SK-N-SH (cell line): ENCODE results near the gene ZFHX3.

ENCODE experiments used
- CHD2 ChIP-seq: fragments of 150-350 bp; IDR thresholded peaks from 2 replicates; pipeline ENCODE4 v1.6.1; 2018; ENCODE audit warnings: low read length; ENCODE audit not compliant: partially characterized antibody
- EP300 ChIP-seq, 2 experiments: IDR thresholded peaks; 2 replicates each; pipeline versions ENCODE4 v1.4.0 to v1.6.1; 2012; ENCODE audit warnings: borderline replicate concordance in 1 of 2, low read depth in 1 of 2, low read length in 1 of 2
- EZH2phosphoT487 ChIP-seq: fragments of 200-600 bp; sonication (generic); IDR thresholded peaks from 2 replicates; pipeline ENCODE4 v1.6.1; 2017; ENCODE audit warnings: low read depth, mixed run types, mild to moderate bottlenecking, antibody characterized with exemption, moderate library complexity, borderline replicate concordance
- GABPA ChIP-seq: IDR thresholded peaks from 2 replicates; pipeline ENCODE4 v1.4.0; 2012; ENCODE audit warnings: low read depth, mild to moderate bottlenecking
- JUND ChIP-seq: IDR thresholded peaks from 2 replicates; pipeline ENCODE4 v1.4.0; 2012
- RFX5 ChIP-seq: IDR thresholded peaks from 2 replicates; pipeline ENCODE4 v1.6.1; 2012; ENCODE audit warnings: mild to moderate bottlenecking, improper control_type of control experiment, low read length
- SIN3A ChIP-seq: IDR thresholded peaks from 2 replicates; pipeline ENCODE4 v1.6.1; 2012; ENCODE audit warnings: low read depth, mild to moderate bottlenecking, low read length, moderate library complexity, borderline replicate concordance
- TAF1 ChIP-seq: IDR thresholded peaks from 2 replicates; pipeline ENCODE4 v1.6.1; 2012; ENCODE audit warnings: low read depth, mild to moderate bottlenecking, low read length, moderate library complexity, borderline replicate concordance
- TF ChIP-seq, protein P1 (sequence below): fragments of 200-600 bp; sonication (generic); IDR thresholded peaks from 2 replicates; pipeline ENCODE4 v1.6.1; 2017; ENCODE audit warnings: antibody characterized with exemption, mild to moderate bottlenecking, moderate library complexity
- TF ChIP-seq, protein P2 (sequence below): fragments of 150-350 bp; IDR thresholded peaks from 2 replicates; pipeline ENCODE4 v1.6.1; 2017; ENCODE audit warnings: antibody characterized with exemption, low read length, low read depth, borderline replicate concordance
- TF ChIP-seq, protein P3 (sequence below): IDR thresholded peaks from 2 replicates; pipeline ENCODE4 v1.4.0; 2012; ENCODE audit warnings: low read depth

DNA sequence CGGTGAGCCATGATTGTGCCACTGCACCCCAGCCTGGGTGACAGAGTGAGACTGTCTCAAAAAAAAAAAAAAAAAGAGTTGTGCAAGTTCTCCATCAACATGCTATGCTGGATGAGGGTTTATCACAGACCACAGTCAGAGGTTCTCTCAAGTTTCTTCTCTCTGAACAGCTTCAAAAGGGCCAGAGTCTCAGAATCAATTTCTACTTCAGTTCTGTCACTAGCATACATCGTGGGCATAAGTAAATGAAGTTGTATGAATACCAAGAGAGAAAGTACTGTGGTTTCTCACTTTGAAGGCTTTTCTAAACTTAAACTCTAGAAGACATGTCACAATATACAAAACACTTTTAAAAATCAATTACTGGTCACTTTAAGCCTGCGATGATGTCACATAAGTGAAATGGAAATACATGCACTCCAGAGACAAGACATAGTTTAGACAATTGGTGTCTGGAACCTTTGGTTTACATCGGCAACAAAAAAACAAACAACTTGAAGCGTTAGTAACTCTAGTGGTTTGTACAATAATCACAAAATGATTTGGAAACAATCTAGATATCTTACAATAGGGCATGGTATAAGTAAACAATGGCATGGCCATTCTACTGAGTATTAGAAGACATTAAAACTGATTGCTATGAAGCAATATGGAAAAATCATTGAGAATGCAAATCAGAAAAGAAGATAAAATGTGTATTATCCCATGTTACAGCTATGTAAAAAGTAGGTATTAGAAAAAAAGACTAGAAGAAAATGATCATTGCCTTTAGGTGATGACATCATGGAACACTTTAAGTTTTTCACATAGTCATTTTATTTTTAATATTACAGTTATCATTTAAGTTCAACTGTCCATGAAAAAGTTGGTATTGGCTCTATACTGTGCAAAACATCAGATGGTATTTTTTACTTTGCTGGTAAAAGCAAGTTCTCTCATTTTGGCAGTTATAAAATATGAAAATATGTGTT is 232.3 kb downstream of the ZFHX3 start:
- no peak for TF ChIP-seq CHD2
- TF ChIP-seq JUND, result no peak
- TF ChIP-seq SIN3A, result no peak
- TF ChIP-seq, protein P1, sequence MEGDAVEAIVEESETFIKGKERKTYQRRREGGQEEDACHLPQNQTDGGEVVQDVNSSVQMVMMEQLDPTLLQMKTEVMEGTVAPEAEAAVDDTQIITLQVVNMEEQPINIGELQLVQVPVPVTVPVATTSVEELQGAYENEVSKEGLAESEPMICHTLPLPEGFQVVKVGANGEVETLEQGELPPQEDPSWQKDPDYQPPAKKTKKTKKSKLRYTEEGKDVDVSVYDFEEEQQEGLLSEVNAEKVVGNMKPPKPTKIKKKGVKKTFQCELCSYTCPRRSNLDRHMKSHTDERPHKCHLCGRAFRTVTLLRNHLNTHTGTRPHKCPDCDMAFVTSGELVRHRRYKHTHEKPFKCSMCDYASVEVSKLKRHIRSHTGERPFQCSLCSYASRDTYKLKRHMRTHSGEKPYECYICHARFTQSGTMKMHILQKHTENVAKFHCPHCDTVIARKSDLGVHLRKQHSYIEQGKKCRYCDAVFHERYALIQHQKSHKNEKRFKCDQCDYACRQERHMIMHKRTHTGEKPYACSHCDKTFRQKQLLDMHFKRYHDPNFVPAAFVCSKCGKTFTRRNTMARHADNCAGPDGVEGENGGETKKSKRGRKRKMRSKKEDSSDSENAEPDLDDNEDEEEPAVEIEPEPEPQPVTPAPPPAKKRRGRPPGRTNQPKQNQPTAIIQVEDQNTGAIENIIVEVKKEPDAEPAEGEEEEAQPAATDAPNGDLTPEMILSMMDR, result no peak
- TF ChIP-seq GABPA, result no peak
- no peak for TF ChIP-seq TAF1
- TF ChIP-seq RFX5, result no peak
- TF ChIP-seq EP300 (IDR thresholded peaks at IDR 0.05; ENCODE audit: borderline replicate concordance in 1 of 2, low read depth in 1 of 2, low read length in 1 of 2), result no peak
- TF ChIP-seq, protein P2, sequence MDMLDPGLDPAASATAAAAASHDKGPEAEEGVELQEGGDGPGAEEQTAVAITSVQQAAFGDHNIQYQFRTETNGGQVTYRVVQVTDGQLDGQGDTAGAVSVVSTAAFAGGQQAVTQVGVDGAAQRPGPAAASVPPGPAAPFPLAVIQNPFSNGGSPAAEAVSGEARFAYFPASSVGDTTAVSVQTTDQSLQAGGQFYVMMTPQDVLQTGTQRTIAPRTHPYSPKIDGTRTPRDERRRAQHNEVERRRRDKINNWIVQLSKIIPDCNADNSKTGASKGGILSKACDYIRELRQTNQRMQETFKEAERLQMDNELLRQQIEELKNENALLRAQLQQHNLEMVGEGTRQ, result no peak
- TF ChIP-seq, protein P3, sequence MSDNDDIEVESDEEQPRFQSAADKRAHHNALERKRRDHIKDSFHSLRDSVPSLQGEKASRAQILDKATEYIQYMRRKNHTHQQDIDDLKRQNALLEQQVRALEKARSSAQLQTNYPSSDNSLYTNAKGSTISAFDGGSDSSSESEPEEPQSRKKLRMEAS, result no peak
- TF ChIP-seq EZH2phosphoT487, result no peak
